Cerebellar nuclear complex (tissue), 1 donor: ENCODE measurements around the gene PFN3.

Experiments used
- DNase-seq, 2 experiments: peaks; one replicate each; lab custom pipeline; 2025; lab: John Stamatoyannopoulos, UW

The PFN3 gene

GRCh38 chr5:177359451-177359851, 41.0 kb downstream of the PFN3 start:
- DNase-seq = no peak

- DNase-seq = no peak
Observed at GRCh38 chr5:177358370-177358819, 42.1 kb downstream of the PFN3 start.

- no peak for DNase-seq
Observed at GRCh38 chr5:177357459-177358351, 42.8 kb downstream of the PFN3 start, which contains the start of gene RGS14. RGS14 (plus strand) TSS chr5:177357924; CDS start chr5:177358025, 101 bp downstream.

GRCh38 chr5:177357146-177357458, 43.4 kb downstream of the PFN3 start:
- DNase-seq = no peak

- DNase-seq = no peak
Observed at GRCh38 chr5:177356746-177357145, 43.7 kb downstream of the PFN3 start.

GRCh38 chr5:177355868-177356168, 44.6 kb downstream of the PFN3 start:
- DNase-seq = no peak

- no peak for DNase-seq
Observed at GRCh38 chr5:177355162-177355867, 45.1 kb downstream of the PFN3 start.

- DNase-seq = no peak
Observed at GRCh38 chr5:177354711-177355110, 45.8 kb downstream of the PFN3 start.

GRCh38 chr5:177354256-177354655, 46.2 kb downstream of the PFN3 start:
- no peak for DNase-seq

- no peak for DNase-seq
Observed at GRCh38 chr5:177353093-177353492, 47.4 kb downstream of the PFN3 start.

- peak; percentile 80 to 81 for DNase-seq
Observed at GRCh38 chr5:177351392-177352329, 48.8 kb downstream of the PFN3 start, which contains the start of gene LMAN2. LMAN2 (minus strand) TSS chr5:177351668; CDS start chr5:177351647, 21 bp downstream.

GRCh38 chr5:177350776-177351391, 49.6 kb downstream of the PFN3 start:
- no peak for DNase-seq
